Measurements from ENCODE around the gene GPR137.

Gene GPR137

GRCh38 chr11:64249563-64250414 is 35.9 kb upstream of the GPR137 start:
- no peak for FAIRE-seq

GRCh38 chr11:64250415-64251015 is 35.1 kb upstream of the GPR137 start:
- FAIRE-seq, result no peak

- no peak for FAIRE-seq
Observed at GRCh38 chr11:64251016-64251752, 34.5 kb upstream of the GPR137 start, which contains the start of gene PLCB3. PLCB3 (plus strand) TSS chr11:64251530; CDS start chr11:64251650, 120 bp downstream.

GRCh38 chr11:64251753-64252002 is 34.0 kb upstream of the GPR137 start:
- FAIRE-seq, result no peak

- no peak for FAIRE-seq
Observed at GRCh38 chr11:64252003-64252872, 33.4 kb upstream of the GPR137 start.

- FAIRE-seq, result no peak
Observed at GRCh38 chr11:64253043-64253442, 32.6 kb upstream of the GPR137 start.

GRCh38 chr11:64253481-64253880 is 32.2 kb upstream of the GPR137 start:
- no peak for FAIRE-seq

- no peak for FAIRE-seq
Observed at GRCh38 chr11:64254326-64254725, 31.3 kb upstream of the GPR137 start.

GRCh38 chr11:64255135-64256128 is 30.2 kb upstream of the GPR137 start:
- FAIRE-seq, result no peak

- no peak for FAIRE-seq
Observed at GRCh38 chr11:64256300-64256699, 29.3 kb upstream of the GPR137 start.

GRCh38 chr11:64258356-64258755 is 27.3 kb upstream of the GPR137 start:
- no peak for FAIRE-seq

- no peak for FAIRE-seq
Observed at GRCh38 chr11:64258946-64259532, 26.6 kb upstream of the GPR137 start.

GRCh38 chr11:64259533-64260067 is 26.0 kb upstream of the GPR137 start:
- FAIRE-seq, result no peak

- no peak for FAIRE-seq
Observed at GRCh38 chr11:64260147-64260708, 25.4 kb upstream of the GPR137 start.

GRCh38 chr11:64261556-64262080 is 24.0 kb upstream of the GPR137 start:
- no peak for FAIRE-seq

GRCh38 chr11:64262271-64263002 is 23.2 kb upstream of the GPR137 start:
- FAIRE-seq, result no peak

- no peak for FAIRE-seq
Observed at GRCh38 chr11:64263021-64263946, 22.4 kb upstream of the GPR137 start.

- FAIRE-seq, result no peak
Observed at GRCh38 chr11:64263947-64264317, 21.7 kb upstream of the GPR137 start.

Measured in endometrium (tissue), 2 donors.